Keratinocyte (primary cell): Measurements from ENCODE around the gene HEPN1. TPM values are rescaled to one million over a fixed set of nuclear protein-coding genes. Genes with fewer than 3 reads are reported as not detected.
A peak's percentile ranks its signal among the peaks of the same experiment; 100 is the strongest.

Experiments
- DNase-seq: peaks from one replicate; pipeline ENCODE4 v3.0.0-alpha.2; 2011; ENCODE audit warnings: low read depth, missing footprints, low spot score
- FAIRE-seq: peaks from 2 replicates; lab custom pipeline; 2011; peaks lifted over from hg19 to GRCh38; lab: Jason Lieb, UNC
- H2AFZ ChIP-seq: 2 replicates; pipeline ENCODE4 v1.6.0; 2012; ENCODE audit warnings: low read length, control low read depth, inconsistent platforms; ENCODE audit not compliant: control insufficient read depth
- H3K27ac ChIP-seq: 2 replicates; pipeline ENCODE4 v1.5.1; 2011; ENCODE audit warnings: low read length; ENCODE audit not compliant: control insufficient read depth, insufficient read depth
- H3K27me3 ChIP-seq: 3 replicates; pipeline ENCODE4 v1.6.0; 2011; ENCODE audit warnings: low read length; ENCODE audit not compliant: control insufficient read depth, insufficient read depth; ENCODE audit errors: extremely low read depth
- H3K36me3 ChIP-seq, 2 experiments: 2 replicates in 1 of 2; 3 replicates in 1 of 2; pipeline ENCODE4 v1.5.1; 2011; ENCODE audit warnings: low read length in 2 of 2, mild to moderate bottlenecking in 1 of 2; ENCODE audit not compliant: control insufficient read depth in 2 of 2, insufficient read depth in 2 of 2; ENCODE audit errors: extremely low read depth in 1 of 2
- H3K4me1 ChIP-seq: 3 replicates; pipeline ENCODE4 v1.5.1; 2011; ENCODE audit warnings: low read length; ENCODE audit not compliant: control insufficient read depth, insufficient read depth; ENCODE audit errors: extremely low read depth
- H3K4me2 ChIP-seq: 3 replicates; pipeline ENCODE4 v1.6.0; 2011; ENCODE audit warnings: low read depth, low read length; ENCODE audit not compliant: control insufficient read depth, insufficient read depth; ENCODE audit errors: extremely low read depth
- H3K4me3 ChIP-seq, 3 experiments: fragments of 200-600 bp in 1 of 3; sonication (generic) in 1 of 3; 2 replicates in 2 of 3; 3 replicates in 1 of 3; pipeline ENCODE4 v1.5.1; 2011 to 2016; ENCODE audit warnings: low read length in 3 of 3, mild to moderate bottlenecking in 3 of 3, control low read depth in 2 of 3, inconsistent platforms in 1 of 3, low read depth in 1 of 3, mixed read lengths in 1 of 3, mixed run types in 1 of 3, moderate library complexity in 1 of 3; ENCODE audit not compliant: control insufficient read depth in 2 of 3, insufficient read depth in 2 of 3; ENCODE audit errors: extremely low read depth in 1 of 3
- H3K79me2 ChIP-seq: 2 replicates; pipeline ENCODE4 v1.6.0; 2012; ENCODE audit warnings: low read length; ENCODE audit not compliant: control insufficient read depth, insufficient read depth
- H3K9ac ChIP-seq: 3 replicates; pipeline ENCODE4 v1.6.0; 2011; ENCODE audit warnings: low read length; ENCODE audit not compliant: control insufficient read depth, insufficient read depth; ENCODE audit errors: extremely low read depth
- H3K9me1 ChIP-seq: 3 replicates; pipeline ENCODE4 v1.6.0; 2011; ENCODE audit warnings: low read length; ENCODE audit not compliant: control insufficient read depth, insufficient read depth; ENCODE audit errors: extremely low read depth
- H3K9me3 ChIP-seq: 2 replicates; pipeline ENCODE4 v1.5.1; 2012; ENCODE audit warnings: low read depth, low read length; ENCODE audit not compliant: control insufficient read depth
- H4K20me1 ChIP-seq: 3 replicates; pipeline ENCODE4 v1.6.0; 2011; ENCODE audit warnings: low read length; ENCODE audit not compliant: control insufficient read depth, insufficient read depth; ENCODE audit errors: extremely low read depth
- CTCF ChIP-seq, 3 experiments: IDR thresholded peaks in 1 of 3; conservative IDR thresholded peaks in 1 of 3; optimal IDR thresholded peaks in 1 of 3; 2 replicates in 2 of 3; 3 replicates in 1 of 3; pipeline versions ENCODE3 to v1.5.1; 2011; ENCODE audit warnings: low read length in 3 of 3, mild to moderate bottlenecking in 3 of 3, moderate library complexity in 2 of 3, control low read depth in 1 of 3, inconsistent platforms in 1 of 3; ENCODE audit not compliant: insufficient read depth in 2 of 3; ENCODE audit errors: extremely low read depth in 1 of 3
- EZH2 ChIP-seq: IDR thresholded peaks from one replicate; pipeline ENCODE4 v1.6.1; 2012; ENCODE audit warnings: inconsistent platforms, mild to moderate bottlenecking, low read length, moderate library complexity
- dilution Hi-C: fragments of 300-500 bp; cut with MboI; formaldehyde crosslinking; loops from one replicate; pipeline ENCODE4 v1.7.0; 2020; ENCODE audit warnings: low sequenced_read_pairs; ENCODE audit not compliant: extremely low pct_ligation_motif_present
- polyA plus RNA-seq, 5 experiments: library from polyadenylated mRNA; depleted of rRNA in 3 of 5; stranded (reverse) in 3 of 5; stranded (forward) in 1 of 5; unstranded in 1 of 5; fragments of >200 nt; gene quantifications; 1 replicate in 1 of 5; 2 replicates in 3 of 5; 3 replicates in 1 of 5; pipeline versions ENCODE4 v1.2.1 to v1.2.3, GENCODE V29; 2011 to 2012; ENCODE audit warnings: missing spikeins in 2 of 5, low read depth in 1 of 5, low replicate concordance in 1 of 5

The HEPN1 gene
- polyA plus RNA-seq, 1 donor (not counting 4 experiments of a cell fraction or from before 2014, with no cell fraction given) = not detected

GRCh38 chr11:124872280-124872679 lies 46.8 kb upstream of the HEPN1 start:
- peaks cover 72% of the 10 kb centered on the region for H3K27me3 ChIP-seq
- TF ChIP-seq EZH2 (peak; percentile 24), CTCF (optimal IDR thresholded peaks at IDR 0.05 in 1 of 3, IDR thresholded peaks at IDR 0.05 in 1 of 3, conservative IDR thresholded peaks at IDR 0.05 in 1 of 3; ENCODE audit: extremely low read depth in 1 of 3, insufficient read depth in 2 of 3, low read length in 3 of 3) (no peak)

GRCh38 chr11:124872741-124873140 lies 46.3 kb upstream of the HEPN1 start:
- H3K9ac ChIP-seq = no peak overlapping the region
- no peak overlapping the region for H3K4me3 ChIP-seq
- no peaks in the 10 kb centered on the region for H3K36me3 ChIP-seq
- peaks cover 15% of the 10 kb centered on the region for H3K4me1 ChIP-seq
- H4K20me1 ChIP-seq = no peaks in the 10 kb centered on the region
- no peak for FAIRE-seq
- no peak for DNase-seq
- H2AFZ ChIP-seq = no peak overlapping the region
- no peak overlapping the region for H3K4me2 ChIP-seq
- H3K9me3 ChIP-seq = no peaks in the 10 kb centered on the region
- H3K79me2 ChIP-seq = no peaks in the 10 kb centered on the region
- dilution Hi-C loops = no loop called here
- TF ChIP-seq EZH2 = peak; percentile 16
- TF ChIP-seq CTCF (optimal IDR thresholded peaks at IDR 0.05 in 1 of 3, IDR thresholded peaks at IDR 0.05 in 1 of 3, conservative IDR thresholded peaks at IDR 0.05 in 1 of 3; ENCODE audit: extremely low read depth in 1 of 3, insufficient read depth in 2 of 3, low read length in 3 of 3) = no peak
- no peaks in the 10 kb centered on the region for H3K9me1 ChIP-seq
- no peak overlapping the region for H3K27ac ChIP-seq
- H3K27me3 ChIP-seq = peaks cover 68% of the 10 kb centered on the region

More at GRCh38 chr11:124872280-124872679, 46.8 kb upstream of the HEPN1 start:
- no peak overlapping the region for H3K9ac ChIP-seq
- H2AFZ ChIP-seq = no peak overlapping the region
- no peaks in the 10 kb centered on the region for H4K20me1 ChIP-seq
- FAIRE-seq = no peak
- no peaks in the 10 kb centered on the region for H3K79me2 ChIP-seq
- H3K27ac ChIP-seq = no peak overlapping the region
- no peaks in the 10 kb centered on the region for H3K36me3 ChIP-seq
- dilution Hi-C loops = no loop called here
- no peak for DNase-seq
- H3K9me3 ChIP-seq = no peaks in the 10 kb centered on the region
- no peak overlapping the region for H3K4me3 ChIP-seq
- no peak overlapping the region for H3K4me2 ChIP-seq
- no peaks in the 10 kb centered on the region for H3K9me1 ChIP-seq
- peaks cover 11% of the 10 kb centered on the region for H3K4me1 ChIP-seq
